MM.1S (cell line): Measurements from ENCODE around the gene NDFIP1.
A peak's percentile ranks its signal among the peaks of the same experiment; 100 is the strongest.

ENCODE experiments used
- DNase-seq: peaks from one replicate; pipeline ENCODE4 v3.0.0-alpha.2; 2015
- H2AFZ ChIP-seq: fragments of 300-600 bp; sonication (generic); 2 replicates; pipeline ENCODE4 v1.6.0; 2016; ENCODE audit warnings: antibody characterized with exemption, low read length
- H3F3A ChIP-seq: fragments of 300-600 bp; sonication (generic); 2 replicates; pipeline ENCODE4 v1.6.1; 2016; ENCODE audit warnings: mild to moderate bottlenecking, antibody characterized with exemption, low read length, moderate library complexity, mixed read lengths; ENCODE audit not compliant: insufficient read depth
- H3K27ac ChIP-seq: fragments of 300-600 bp; sonication (generic); 2 replicates; pipeline ENCODE4 v1.5.1; 2016; ENCODE audit warnings: mild to moderate bottlenecking, low read length
- H3K27me3 ChIP-seq: fragments of 300-600 bp; sonication (generic); replicated peaks from 2 replicates; pipeline ENCODE4 v1.6.0; 2016; ENCODE audit warnings: low read length; ENCODE audit not compliant: insufficient read depth
- H3K36me3 ChIP-seq: fragments of 300-600 bp; sonication (generic); replicated peaks from 2 replicates; pipeline ENCODE4 v1.6.1; 2016; ENCODE audit warnings: mild to moderate bottlenecking, low read length, mixed read lengths; ENCODE audit not compliant: insufficient read depth
- H3K4me1 ChIP-seq: fragments of 300-600 bp; sonication (generic); 2 replicates; pipeline ENCODE4 v1.6.1; 2016; ENCODE audit warnings: low read length, mixed read lengths
- H3K4me2 ChIP-seq: fragments of 300-600 bp; sonication (generic); 2 replicates; pipeline ENCODE4 v1.6.0; 2016; ENCODE audit warnings: low read depth, low read length
- H3K4me3 ChIP-seq: fragments of 300-600 bp; sonication (generic); 2 replicates; pipeline ENCODE4 v1.5.1; 2016; ENCODE audit warnings: low read length, mixed read lengths
- H3K79me2 ChIP-seq: fragments of 300-600 bp; sonication (generic); 2 replicates; pipeline ENCODE4 v1.6.1; 2016; ENCODE audit warnings: mixed run types, low read length, mixed read lengths
- H3K9ac ChIP-seq: fragments of 300-600 bp; sonication (generic); 2 replicates; pipeline ENCODE4 v1.6.1; 2016; ENCODE audit warnings: low read length, mixed read lengths
- H3K9me2 ChIP-seq: fragments of 300-600 bp; sonication (generic); replicated peaks from 2 replicates; pipeline ENCODE4 v1.6.1; 2016; ENCODE audit warnings: mild to moderate bottlenecking, low read length, mixed read lengths; ENCODE audit not compliant: insufficient read depth
- H3K9me3 ChIP-seq: fragments of 300-600 bp; sonication (generic); replicated peaks from 2 replicates; pipeline ENCODE4 v1.6.1; 2016; ENCODE audit warnings: mild to moderate bottlenecking, low read length, mixed read lengths; ENCODE audit not compliant: insufficient read depth
- H4K20me1 ChIP-seq: fragments of 300-600 bp; sonication (generic); 2 replicates; pipeline ENCODE4 v1.6.1; 2016; ENCODE audit warnings: mild to moderate bottlenecking, low read length, moderate library complexity, mixed read lengths; ENCODE audit not compliant: insufficient read depth
- EZH2 ChIP-seq: fragments of 300-600 bp; sonication (generic); optimal IDR thresholded peaks from 2 replicates; pipeline ENCODE3; 2017; ENCODE audit warnings: low read depth, mild to moderate bottlenecking, antibody characterized with exemption, low read length, mixed read lengths
- EZH2phosphoT487 ChIP-seq: fragments of 300-600 bp; sonication (generic); IDR thresholded peaks from 2 replicates; pipeline ENCODE4 v1.6.1; 2018; ENCODE audit warnings: antibody characterized with exemption, low read length
- TF ChIP-seq, protein P1 (sequence below): fragments of 300-600 bp; sonication (generic); IDR thresholded peaks from 2 replicates; pipeline ENCODE4 v1.5.1; 2016; ENCODE audit warnings: antibody characterized with exemption, low read length, mixed read lengths

Gene NDFIP1

DNA sequence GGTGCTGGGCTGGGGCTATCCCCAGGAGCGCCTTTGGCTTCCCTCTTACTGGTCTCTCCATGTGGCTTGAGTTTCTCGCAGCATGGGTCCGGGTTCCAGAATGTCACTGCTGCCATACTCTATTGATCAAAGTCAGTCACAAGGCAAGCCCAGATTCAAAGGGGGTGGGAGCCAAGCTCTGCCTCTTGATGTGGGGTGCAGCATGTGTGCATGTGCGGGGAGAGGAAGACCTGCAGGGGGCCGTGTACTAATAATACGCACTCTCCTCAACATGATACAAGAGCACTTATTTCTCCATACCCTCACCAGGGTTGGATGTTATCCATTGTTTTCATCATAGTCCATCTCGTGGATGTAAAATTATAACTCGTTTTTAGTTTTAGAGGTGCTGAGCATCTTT is 81.2 kb downstream of the NDFIP1 start:
- no peaks in the 10 kb centered on the region for H3K36me3 ChIP-seq
- H3K79me2 ChIP-seq: no peaks in the 10 kb centered on the region
- no peaks in the 10 kb centered on the region for H4K20me1 ChIP-seq
- no peak overlapping the region for H3K27ac ChIP-seq
- H3K4me2 ChIP-seq: no peak overlapping the region
- H2AFZ ChIP-seq: no peak overlapping the region
- H3K4me3 ChIP-seq: no peak overlapping the region
- TF ChIP-seq EZH2: no peak
- TF ChIP-seq, protein P1, sequence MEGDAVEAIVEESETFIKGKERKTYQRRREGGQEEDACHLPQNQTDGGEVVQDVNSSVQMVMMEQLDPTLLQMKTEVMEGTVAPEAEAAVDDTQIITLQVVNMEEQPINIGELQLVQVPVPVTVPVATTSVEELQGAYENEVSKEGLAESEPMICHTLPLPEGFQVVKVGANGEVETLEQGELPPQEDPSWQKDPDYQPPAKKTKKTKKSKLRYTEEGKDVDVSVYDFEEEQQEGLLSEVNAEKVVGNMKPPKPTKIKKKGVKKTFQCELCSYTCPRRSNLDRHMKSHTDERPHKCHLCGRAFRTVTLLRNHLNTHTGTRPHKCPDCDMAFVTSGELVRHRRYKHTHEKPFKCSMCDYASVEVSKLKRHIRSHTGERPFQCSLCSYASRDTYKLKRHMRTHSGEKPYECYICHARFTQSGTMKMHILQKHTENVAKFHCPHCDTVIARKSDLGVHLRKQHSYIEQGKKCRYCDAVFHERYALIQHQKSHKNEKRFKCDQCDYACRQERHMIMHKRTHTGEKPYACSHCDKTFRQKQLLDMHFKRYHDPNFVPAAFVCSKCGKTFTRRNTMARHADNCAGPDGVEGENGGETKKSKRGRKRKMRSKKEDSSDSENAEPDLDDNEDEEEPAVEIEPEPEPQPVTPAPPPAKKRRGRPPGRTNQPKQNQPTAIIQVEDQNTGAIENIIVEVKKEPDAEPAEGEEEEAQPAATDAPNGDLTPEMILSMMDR: no peak
- TF ChIP-seq EZH2phosphoT487: no peak
- H3K27me3 ChIP-seq: no peaks in the 10 kb centered on the region
- no peak for DNase-seq
- no peaks in the 10 kb centered on the region for H3F3A ChIP-seq
- no peaks in the 10 kb centered on the region for H3K9me3 ChIP-seq
- no peaks in the 10 kb centered on the region for H3K9me2 ChIP-seq
- H3K9ac ChIP-seq: no peak overlapping the region
- H3K4me1 ChIP-seq: no peaks in the 10 kb centered on the region

DNA sequence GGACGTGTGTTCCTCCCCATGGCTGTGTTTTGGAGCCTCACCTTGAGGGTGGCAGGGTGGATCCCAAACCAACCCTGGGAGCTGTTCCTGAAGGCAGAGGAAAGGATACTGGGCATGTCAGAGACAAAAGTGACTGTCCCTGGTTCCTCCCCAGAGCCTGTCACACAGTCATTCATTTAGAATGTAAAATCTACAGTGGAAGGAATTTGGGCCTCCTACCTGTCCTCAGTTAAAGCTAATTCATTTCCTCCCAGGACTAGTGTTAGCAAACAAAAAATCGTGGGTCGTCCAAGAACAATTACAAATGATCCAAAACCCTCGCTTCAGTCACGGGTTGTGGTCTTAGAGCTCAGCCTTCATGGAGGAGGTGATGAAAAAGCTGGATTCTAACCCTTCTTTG is 83.2 kb downstream of the NDFIP1 start:
- DNase-seq: no peak
- no peak overlapping the region for H3K9ac ChIP-seq
- no peaks in the 10 kb centered on the region for H3K27me3 ChIP-seq
- H4K20me1 ChIP-seq: no peaks in the 10 kb centered on the region
- H3K4me1 ChIP-seq: no peaks in the 10 kb centered on the region
- 0 out of 2 replicates have a peak overlapping the region, but pooled peaks have one; percentile 7 for H2AFZ ChIP-seq
- no peaks in the 10 kb centered on the region for H3K36me3 ChIP-seq
- no peaks in the 10 kb centered on the region for H3K9me2 ChIP-seq
- no peaks in the 10 kb centered on the region for H3K79me2 ChIP-seq
- H3K27ac ChIP-seq: no peak overlapping the region
- TF ChIP-seq, protein P1: no peak
- no peak for TF ChIP-seq EZH2
- TF ChIP-seq EZH2phosphoT487: no peak
- H3K4me3 ChIP-seq: no peak overlapping the region
- H3K4me2 ChIP-seq: no peak overlapping the region
- no peaks in the 10 kb centered on the region for H3F3A ChIP-seq
- no peaks in the 10 kb centered on the region for H3K9me3 ChIP-seq

DNA sequence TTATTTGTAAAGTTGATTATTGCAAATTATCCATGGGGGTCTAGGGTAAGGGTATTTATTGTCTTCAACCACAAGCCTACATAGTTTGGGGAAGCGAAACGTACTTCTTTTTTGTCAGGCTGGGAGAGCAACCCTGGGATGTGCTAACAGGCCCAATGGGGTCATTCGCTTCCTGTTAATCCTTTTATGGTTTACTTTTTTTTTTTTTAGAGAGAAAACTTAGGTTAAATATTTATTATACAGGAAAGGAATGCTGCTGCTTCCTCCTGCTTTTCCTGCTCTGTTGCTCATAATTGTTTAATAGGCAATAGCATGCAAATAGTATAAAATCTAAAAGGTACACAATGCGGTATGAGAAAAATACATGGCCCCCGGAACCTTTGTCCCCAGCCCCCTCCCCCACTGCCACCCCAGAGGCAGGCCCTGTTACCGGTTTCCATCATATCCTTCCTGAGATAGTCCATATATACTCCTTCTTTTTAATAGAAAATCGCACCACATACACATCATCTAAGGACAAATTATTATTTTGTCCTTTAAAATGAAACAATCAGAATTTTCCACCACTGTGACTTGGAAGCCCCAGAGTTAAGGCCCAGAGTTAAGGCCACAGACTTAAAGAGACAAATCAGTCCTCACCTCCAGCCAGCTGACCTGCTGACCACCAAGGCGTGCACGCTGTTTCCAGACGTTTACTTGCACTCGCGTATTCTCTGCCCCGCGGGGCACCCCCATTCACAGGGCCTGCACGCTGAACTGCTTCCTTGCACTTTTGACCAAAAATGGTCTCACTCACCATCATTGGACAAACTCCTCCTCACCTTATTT is 83.9 kb downstream of the NDFIP1 start:
- Histone ChIP-seq H3F3A (no peaks in the 10 kb centered on the region), H3K27ac (no peak overlapping the region), H2AFZ (no peak overlapping the region), H3K79me2 (no peaks in the 10 kb centered on the region), H3K36me3 (no peaks in the 10 kb centered on the region), H3K27me3 (no peaks in the 10 kb centered on the region), H3K9me2 (no peaks in the 10 kb centered on the region), H3K4me3 (no peak overlapping the region), H3K9ac (no peak overlapping the region), H4K20me1 (no peaks in the 10 kb centered on the region), H3K9me3 (no peaks in the 10 kb centered on the region), H3K4me2 (no peak overlapping the region), H3K4me1 (no peaks in the 10 kb centered on the region)
- no peak for DNase-seq
- TF ChIP-seq EZH2 (no peak), EZH2phosphoT487 (no peak)
- TF ChIP-seq, protein P1: no peak
